ENCODE results near the gene NKD1. TPM values are rescaled to one million over a fixed set of nuclear protein-coding genes. Genes with fewer than 3 reads are reported as not detected.
"Not testable (repeated sequence)": the region's sequence is repeated elsewhere in the genome, so short reads cannot be mapped to it uniquely, and the experiment has no call there.

The NKD1 gene
- total and polyA plus RNA-seq, 8 donors: 12.5 to 46.9 (median 37.9) TPM

GRCh38 chr16:50573947-50574744, 25.9 kb downstream of the NKD1 start:
- intact Hi-C loops (cut with DNase I): no loop called here
- peak overlapping the region; percentile 4 to 64 for H3K27ac ChIP-seq

GRCh38 chr16:50574745-50575136, 26.5 kb downstream of the NKD1 start:
- ATAC-seq (no peak), DNase-seq (peak in 1 of 4 donors; percentile 61)
- TF ChIP-seq CTCF (IDR thresholded peaks at IDR 0.05): no peak
- Histone ChIP-seq H3K27ac (peak overlapping the region; percentile 4 to 64), H3K4me3 (no peak overlapping the region), H3K27me3 (no peaks in the 10 kb centered on the region), H3K36me3 (no peaks in the 10 kb centered on the region), H3K4me1 (peaks cover 0 to 6% of the 10 kb centered on the region in 2 donors), H3K9me3 (no peaks in the 10 kb centered on the region)
- intact Hi-C loops (cut with DNase I): no loop called here

More at GRCh38 chr16:50573947-50574744, 25.9 kb downstream of the NKD1 start:
- Histone ChIP-seq H3K4me1 (peaks cover 0 to 6% of the 10 kb centered on the region in 2 donors), H3K27me3 (no peaks in the 10 kb centered on the region), H3K4me3 (no peak overlapping the region), H3K36me3 (no peaks in the 10 kb centered on the region), H3K9me3 (no peaks in the 10 kb centered on the region)
- TF ChIP-seq CTCF (IDR thresholded peaks at IDR 0.05): no peak
- DNase-seq (peak in 2 of 4 donors; percentile 74 to 86), ATAC-seq (peak; percentile 14)

- Histone ChIP-seq H3K27ac (no peak overlapping the region), H3K27me3 (no peaks in the 10 kb centered on the region), H3K4me1 (peaks cover 4 to 6% of the 10 kb centered on the region in 2 donors), H3K36me3 (no peaks in the 10 kb centered on the region), H3K4me3 (no peak overlapping the region), H3K9me3 (no peaks in the 10 kb centered on the region)
- intact Hi-C loops (cut with DNase I): no loop called here
- DNase-seq (no peak), ATAC-seq (no peak)
- no peak for TF ChIP-seq CTCF (IDR thresholded peaks at IDR 0.05)
Observed at GRCh38 chr16:50575743-50576142, 27.5 kb downstream of the NKD1 start.

GRCh38 chr16:50576403-50577113, 28.4 kb downstream of the NKD1 start:
- DNase-seq (no peak), ATAC-seq (no peak)
- TF ChIP-seq CTCF (IDR thresholded peaks at IDR 0.05): no peak
- no peaks in the 10 kb centered on the region for H3K9me3 ChIP-seq
- H3K27me3 ChIP-seq: no peaks in the 10 kb centered on the region
- intact Hi-C loops (cut with DNase I): no loop called here
- H3K36me3 ChIP-seq: no peaks in the 10 kb centered on the region
- H3K4me3 ChIP-seq: no peak overlapping the region
- H3K4me1 ChIP-seq: peaks cover 9 to 11% of the 10 kb centered on the region in 2 donors
- H3K27ac ChIP-seq: no peak overlapping the region

GRCh38 chr16:50578137-50578536, 29.9 kb downstream of the NKD1 start:
- ATAC-seq (no peak), DNase-seq (no peak)
- Histone ChIP-seq H3K27ac (no peak overlapping the region), H3K36me3 (no peaks in the 10 kb centered on the region), H3K9me3 (no peaks in the 10 kb centered on the region), H3K27me3 (no peaks in the 10 kb centered on the region), H3K4me3 (no peak overlapping the region), H3K4me1 (peaks cover 11 to 13% of the 10 kb centered on the region in 2 donors)
- intact Hi-C loops (cut with DNase I): no loop called here
- TF ChIP-seq CTCF (IDR thresholded peaks at IDR 0.05): no peak

GRCh38 chr16:50579373-50579772, 31.2 kb downstream of the NKD1 start:
- DNase-seq; H3K27ac ChIP-seq; H3K4me3 ChIP-seq; H3K27me3 ChIP-seq; H3K36me3 ChIP-seq; intact Hi-C loops (cut with DNase I); ATAC-seq; H3K9me3 ChIP-seq: not testable (repeated sequence)
- peaks cover 10 to 11% of the 10 kb centered on the region in 2 donors for H3K4me1 ChIP-seq
